Esophagus squamous epithelium (tissue), 5 donors: ENCODE measurements around the gene SLC4A4. TPM values are rescaled to one million over a fixed set of nuclear protein-coding genes. Genes with fewer than 3 reads are reported as not detected.

Experiments
- DNase-seq: peaks from one replicate; lab custom pipeline; 2025; lab: John Stamatoyannopoulos, UW
- H3K27ac ChIP-seq, 4 donors: fragments of 200-600 bp; sonication (generic); one replicate each; pipeline ENCODE4 v1.5.1; 2016 to 2019; ENCODE audit warnings: mild to moderate bottlenecking in 1 of 4
- H3K27me3 ChIP-seq, 4 donors: fragments of 200-600 bp; sonication (generic); 1 replicate in 3 of 4; 2 replicates in 1 of 4; pipeline versions ENCODE4 v1.5.1 to v1.6.0; 2017 to 2021; ENCODE audit warnings: antibody characterized with exemption in 1 of 4
- H3K36me3 ChIP-seq, 3 donors: fragments of 200-600 bp; sonication (generic); one replicate each; pipeline ENCODE4 v1.5.1; 2016 to 2019
- H3K4me1 ChIP-seq, 3 donors: fragments of 200-600 bp; sonication (generic); one replicate each; pipeline ENCODE4 v1.5.1; 2017 to 2019
- H3K4me3 ChIP-seq, 4 donors: fragments of 200-600 bp; sonication (generic); 1 replicate in 3 of 4; 2 replicates in 1 of 4; pipeline ENCODE4 v1.5.1; 2016 to 2019; ENCODE audit warnings: mild to moderate bottlenecking in 2 of 4, moderate library complexity in 1 of 4
- H3K9me3 ChIP-seq, 3 donors: fragments of 200-600 bp; sonication (generic); one replicate each; pipeline ENCODE4 v1.5.1; 2016 to 2019
- POLR2A ChIP-seq, 4 donors: fragments of 450-650 bp; IDR thresholded peaks; one replicate each; pipeline ENCODE4 v1.6.1; 2017; ENCODE audit warnings: antibody characterized with exemption in 4 of 4, mild to moderate bottlenecking in 4 of 4, moderate library complexity in 3 of 4
- WGBS, 2 donors: methylation state at CpG; one replicate each; pipeline ENCODE4 v1.1.5; 2018; 5-methylcytosine and 5-hydroxymethylcytosine counted together
- intact Hi-C: fragments of 100-400 bp; cut with DNase I; formaldehyde crosslinking; loops from one replicate; pipeline ENCODE4 v1.15.0; 2022
- total RNA-seq, 4 donors: library from RNA; depleted of rRNA; stranded (reverse); fragments of >200 nt; gene quantifications; one replicate each; pipeline ENCODE4 v1.1.0, GENCODE V29; 2016
- TF ChIP-seq, protein P1 (sequence below), 6 experiments: fragments of 450-650 bp in 4 of 6; fragments of 200-600 bp in 2 of 6; sonication (generic) in 2 of 6; IDR thresholded peaks; one replicate each; pipeline ENCODE4 v1.5.1; 2016 to 2019; ENCODE audit warnings: antibody characterized with exemption in 6 of 6, mild to moderate bottlenecking in 4 of 6, moderate library complexity in 4 of 6
- donor health status: DM: yes; HTN: yes; CAD: no.

The SLC4A4 gene
- total RNA-seq, 4 donors from 2014 or later, result 0.48 to 2.1 (median 1.1) TPM

DNA sequence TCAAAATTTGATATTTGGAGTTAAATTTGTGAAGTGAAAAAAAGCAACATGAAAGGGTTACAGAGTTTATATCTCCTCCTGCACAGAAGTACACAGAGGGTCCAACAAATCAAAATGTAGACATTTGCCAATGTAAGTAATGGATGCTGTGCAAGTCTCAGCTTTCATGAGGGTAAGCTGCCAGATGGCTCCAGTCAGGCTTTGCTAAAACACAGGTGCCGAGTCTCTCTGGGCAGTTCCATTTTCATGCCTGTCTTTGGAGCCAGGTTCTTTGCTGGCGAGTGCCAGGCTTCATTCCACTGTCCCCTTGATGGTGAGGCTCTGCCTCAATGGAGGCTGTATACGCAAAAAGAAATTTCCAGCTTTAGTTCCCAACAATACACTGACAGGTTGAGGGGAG lies 27.9 kb downstream of the SLC4A4 start:
- Histone ChIP-seq H3K36me3 (no peaks in the 10 kb centered on the region), H3K27me3 (no peaks in the 10 kb centered on the region), H3K27ac (no peak overlapping the region), H3K4me3 (no peak overlapping the region), H3K4me1 (no peaks in the 10 kb centered on the region), H3K9me3 (no peaks in the 10 kb centered on the region)
- TF ChIP-seq, protein P1, sequence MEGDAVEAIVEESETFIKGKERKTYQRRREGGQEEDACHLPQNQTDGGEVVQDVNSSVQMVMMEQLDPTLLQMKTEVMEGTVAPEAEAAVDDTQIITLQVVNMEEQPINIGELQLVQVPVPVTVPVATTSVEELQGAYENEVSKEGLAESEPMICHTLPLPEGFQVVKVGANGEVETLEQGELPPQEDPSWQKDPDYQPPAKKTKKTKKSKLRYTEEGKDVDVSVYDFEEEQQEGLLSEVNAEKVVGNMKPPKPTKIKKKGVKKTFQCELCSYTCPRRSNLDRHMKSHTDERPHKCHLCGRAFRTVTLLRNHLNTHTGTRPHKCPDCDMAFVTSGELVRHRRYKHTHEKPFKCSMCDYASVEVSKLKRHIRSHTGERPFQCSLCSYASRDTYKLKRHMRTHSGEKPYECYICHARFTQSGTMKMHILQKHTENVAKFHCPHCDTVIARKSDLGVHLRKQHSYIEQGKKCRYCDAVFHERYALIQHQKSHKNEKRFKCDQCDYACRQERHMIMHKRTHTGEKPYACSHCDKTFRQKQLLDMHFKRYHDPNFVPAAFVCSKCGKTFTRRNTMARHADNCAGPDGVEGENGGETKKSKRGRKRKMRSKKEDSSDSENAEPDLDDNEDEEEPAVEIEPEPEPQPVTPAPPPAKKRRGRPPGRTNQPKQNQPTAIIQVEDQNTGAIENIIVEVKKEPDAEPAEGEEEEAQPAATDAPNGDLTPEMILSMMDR (IDR thresholded peaks at IDR 0.05), result no peak
- no peak for TF ChIP-seq POLR2A (IDR thresholded peaks at IDR 0.05)
- 95% methylated on average over 2 of the region's 3 CpGs; no CpG with 5 or more reads in 1 of the 2 donors for WGBS, 2 donors
- no peak for DNase-seq
- intact Hi-C loops, result no loop called here

DNA sequence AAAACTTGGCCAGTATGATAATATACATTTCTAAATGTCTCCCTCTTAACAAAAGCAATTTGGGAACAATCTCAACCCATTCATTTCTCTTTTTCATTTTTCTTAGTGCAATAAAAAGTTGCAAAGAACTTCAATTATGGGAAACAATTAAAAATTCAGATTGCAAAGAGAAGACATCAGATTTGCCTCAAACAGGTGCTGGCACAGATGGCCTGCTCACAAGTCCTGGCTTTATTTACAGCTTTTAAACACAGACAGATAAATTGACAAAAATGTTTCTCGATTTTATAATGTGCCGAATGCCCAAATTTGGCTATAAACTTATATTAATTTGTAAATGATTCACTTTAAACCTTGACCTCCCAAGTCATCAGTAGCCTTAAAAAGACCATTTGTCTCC lies 28.7 kb downstream of the SLC4A4 start:
- no peaks in the 10 kb centered on the region for H3K9me3 ChIP-seq
- H3K27me3 ChIP-seq, result no peaks in the 10 kb centered on the region
- TF ChIP-seq POLR2A (IDR thresholded peaks at IDR 0.05), result no peak
- no peak overlapping the region for H3K27ac ChIP-seq
- 85% methylated on average over 2 of the region's 2 CpGs for WGBS, 2 donors
- no peaks in the 10 kb centered on the region for H3K36me3 ChIP-seq
- no peak for DNase-seq
- peaks cover 0 to 3% (median 0%) of the 10 kb centered on the region in 3 donors for H3K4me1 ChIP-seq
- no peak overlapping the region for H3K4me3 ChIP-seq
- intact Hi-C loops, result no loop called here

DNA sequence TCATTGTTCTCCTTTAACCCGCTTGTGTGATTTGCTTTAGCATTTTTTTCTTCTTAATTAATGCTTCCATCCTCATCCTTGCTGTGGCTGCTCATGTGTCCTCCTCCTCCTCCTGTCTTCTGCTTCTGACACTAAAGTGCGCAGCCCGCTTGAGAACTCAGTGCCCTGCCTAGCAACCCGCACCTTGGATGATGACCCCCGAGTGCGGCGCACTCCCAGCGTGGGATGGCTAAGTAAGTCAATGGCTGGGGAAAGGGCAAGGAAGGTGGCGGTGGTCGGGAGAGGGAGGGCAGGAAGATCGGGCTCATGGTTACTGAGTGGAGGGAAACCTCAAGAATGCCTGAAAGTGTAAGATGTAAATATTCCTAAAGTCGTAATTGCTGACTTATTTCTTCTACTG lies 30.1 kb downstream of the SLC4A4 start:
- Histone ChIP-seq H3K27ac (no peak overlapping the region), H3K36me3 (no peaks in the 10 kb centered on the region), H3K4me1 (peaks cover 0 to 3% (median 0%) of the 10 kb centered on the region in 3 donors), H3K27me3 (no peaks in the 10 kb centered on the region), H3K4me3 (no peak overlapping the region), H3K9me3 (no peaks in the 10 kb centered on the region)
- TF ChIP-seq POLR2A (IDR thresholded peaks at IDR 0.05), result no peak
- TF ChIP-seq, protein P1 (IDR thresholded peaks at IDR 0.05), result no peak
- no peak for DNase-seq
- intact Hi-C loops, result no loop called here
- WGBS, 2 donors, result 93 to 100% methylated on average over 11 to 12 of the region's 12 CpGs

DNA sequence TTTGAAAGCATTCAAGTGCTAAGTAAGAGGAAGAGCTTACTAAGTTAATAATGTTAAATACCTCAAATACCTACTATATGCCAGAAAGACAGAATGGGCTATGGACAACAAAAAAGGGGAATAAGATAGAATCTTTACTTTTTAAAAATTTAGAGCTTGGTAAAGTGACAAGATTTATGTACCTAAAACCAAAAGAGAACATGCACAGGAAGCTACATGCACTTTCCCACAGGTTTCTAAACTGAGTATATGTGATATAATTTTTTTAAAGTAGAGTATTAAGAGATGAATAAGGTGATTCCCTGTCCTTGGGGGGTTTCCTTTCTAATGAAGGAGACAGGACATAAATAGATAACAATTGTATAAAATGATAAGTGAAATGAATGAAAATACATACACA lies 30.7 kb downstream of the SLC4A4 start:
- intact Hi-C loops, result no loop called here
- DNase-seq, result no peak
- peaks cover 0 to 3% (median 0%) of the 10 kb centered on the region in 3 donors for H3K4me1 ChIP-seq
- no peaks in the 10 kb centered on the region for H3K27me3 ChIP-seq
- no peak overlapping the region for H3K4me3 ChIP-seq
- H3K36me3 ChIP-seq, result no peaks in the 10 kb centered on the region
- TF ChIP-seq, protein P1 (IDR thresholded peaks at IDR 0.05), result no peak
- no peak for TF ChIP-seq POLR2A (IDR thresholded peaks at IDR 0.05)
- H3K9me3 ChIP-seq, result no peaks in the 10 kb centered on the region
- H3K27ac ChIP-seq, result no peak overlapping the region

DNA sequence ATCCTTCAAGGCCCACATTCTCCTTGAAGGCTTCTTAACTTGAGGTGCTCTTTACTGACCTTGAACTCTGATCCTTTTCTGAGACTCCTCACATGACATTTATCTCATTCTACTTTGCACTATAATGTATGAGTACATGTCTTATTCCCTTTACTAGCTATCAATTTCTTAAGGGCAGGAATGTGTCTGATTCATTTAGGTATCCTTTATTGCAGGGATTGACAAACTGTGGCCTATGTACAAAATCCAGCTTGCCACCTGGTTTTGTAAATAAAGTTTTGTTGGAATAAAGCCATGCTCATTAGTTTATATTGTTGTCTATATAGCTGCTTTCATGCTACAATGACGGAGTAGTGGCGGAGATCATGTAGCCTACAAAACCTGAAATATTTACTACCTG lies 36.7 kb downstream of the SLC4A4 start:
- Histone ChIP-seq H3K4me3 (no peak overlapping the region), H3K27me3 (no peaks in the 10 kb centered on the region), H3K4me1 (peaks cover 0 to 3% (median 0%) of the 10 kb centered on the region in 3 donors), H3K27ac (no peak overlapping the region), H3K9me3 (no peaks in the 10 kb centered on the region), H3K36me3 (no peaks in the 10 kb centered on the region)
- DNase-seq, result no peak
- intact Hi-C loops, result no loop called here
- TF ChIP-seq, protein P1 (IDR thresholded peaks at IDR 0.05), result no peak
- TF ChIP-seq POLR2A (IDR thresholded peaks at IDR 0.05), result no peak
- 96 to 100% methylated on average over 2 of the region's 2 CpGs for WGBS, 2 donors

DNA sequence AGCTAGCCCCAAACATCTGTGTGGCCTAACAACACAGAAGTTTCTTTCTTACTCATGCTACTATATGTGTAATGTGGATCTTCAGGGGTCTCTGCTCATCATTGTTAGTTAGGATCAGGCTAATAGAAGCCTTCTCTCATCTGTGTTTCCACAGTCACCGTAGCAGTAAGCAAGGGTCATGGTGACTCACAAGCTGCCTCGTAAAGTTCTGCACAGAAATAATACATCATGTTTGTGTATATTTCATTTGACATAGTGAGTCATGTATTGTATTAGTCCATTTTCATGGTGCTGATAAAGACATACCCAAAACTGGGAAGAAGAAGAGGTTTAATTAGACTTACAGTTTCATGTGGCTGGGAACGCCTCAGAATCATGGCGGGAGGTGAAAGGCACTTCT lies 38.7 kb downstream of the SLC4A4 start:
- intact Hi-C loops, result no loop called here
- H3K27ac ChIP-seq, result no peak overlapping the region
- no peaks in the 10 kb centered on the region for H3K27me3 ChIP-seq
- no peak for TF ChIP-seq POLR2A (IDR thresholded peaks at IDR 0.05)
- TF ChIP-seq, protein P1 (IDR thresholded peaks at IDR 0.05), result no peak
- no peak for DNase-seq
- H3K4me1 ChIP-seq, result no peaks in the 10 kb centered on the region
- H3K36me3 ChIP-seq, result no peaks in the 10 kb centered on the region
- no peaks in the 10 kb centered on the region for H3K9me3 ChIP-seq
- no peak overlapping the region for H3K4me3 ChIP-seq
- WGBS, 2 donors, result 58 to 65% methylated on average over 4 of the region's 4 CpGs
